Measurements from ENCODE around the gene ITPK1.

- TF ChIP-seq EZH2 (IDR thresholded peaks at IDR 0.05; ENCODE audit: insufficient read depth, poor library complexity, severe bottlenecking) (no peak), EZH2phosphoT487 (IDR thresholded peaks at IDR 0.05; ENCODE audit: insufficient read depth, low read depth) (no peak)
Measured at GRCh38 chr14:92905667-92906066, 210.1 kb downstream of the ITPK1 start.

All from GM23248 (cell line).